AG09309 (cell line): Measurements from ENCODE around the gene YY1.
"Not testable (repeated sequence)": the region's sequence is repeated elsewhere in the genome, so short reads cannot be mapped to it uniquely, and the experiment has no call there.

ENCODE experiments used
- DNase-seq: peaks from one replicate; pipeline ENCODE4 v3.0.0-alpha.2; 2010; ENCODE audit warnings: low read depth
- H3K4me3 ChIP-seq: 2 replicates; pipeline ENCODE4 v1.5.1; 2011; ENCODE audit warnings: mild to moderate bottlenecking, low read depth, low read length, moderate library complexity; ENCODE audit not compliant: control insufficient read depth
- TF ChIP-seq, protein P1 (sequence below): IDR thresholded peaks from 2 replicates; pipeline ENCODE4 v1.5.1; 2011; ENCODE audit warnings: mild to moderate bottlenecking, low read depth, low read length, inconsistent platforms; ENCODE audit not compliant: insufficient read depth, control insufficient read depth; ENCODE audit errors: missing control alignments

Gene YY1

DNA sequence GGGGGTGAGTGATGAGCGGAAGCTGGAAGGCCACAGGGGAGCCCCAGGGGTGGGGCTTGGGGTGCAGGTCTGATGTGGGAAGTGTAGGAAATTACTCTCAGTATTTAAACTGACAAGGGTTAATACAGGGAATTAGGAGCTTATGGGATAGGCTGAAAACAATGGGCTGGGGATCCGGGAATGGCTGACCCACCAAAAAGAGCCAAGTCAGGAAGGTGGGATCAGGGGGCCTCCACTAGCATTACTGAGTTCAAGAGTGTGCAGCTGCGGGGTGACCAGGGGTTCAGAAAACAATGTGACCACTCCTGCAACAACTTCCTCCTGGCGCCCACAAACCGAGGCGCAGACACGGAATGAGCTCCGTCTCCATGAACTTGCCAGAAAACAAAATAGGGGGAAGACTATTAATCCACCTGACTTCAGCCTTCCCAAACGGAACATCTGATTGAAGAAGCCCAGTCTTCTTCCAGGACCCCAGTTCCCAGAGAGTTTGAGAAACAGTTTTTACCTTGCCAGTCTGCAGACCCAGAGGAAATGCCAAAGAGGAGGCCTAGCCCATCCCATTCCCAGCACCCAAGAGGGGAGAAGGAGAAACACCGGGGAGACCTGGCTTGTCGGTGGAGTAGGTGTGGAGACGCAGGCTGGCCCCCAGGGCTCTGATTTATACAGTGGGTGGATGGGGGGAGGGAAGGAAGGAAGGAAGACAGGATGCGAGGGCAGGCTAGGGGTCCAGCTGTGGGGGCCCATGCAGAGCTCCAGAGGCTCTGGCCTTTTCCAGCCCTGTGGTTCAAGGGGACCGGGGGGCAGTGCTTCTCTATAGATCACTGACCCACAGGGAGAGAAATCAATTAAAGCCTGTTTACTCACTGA lies 16.5 kb upstream of the YY1 start:
- H3K4me3 ChIP-seq: no peak overlapping the region; the same call in 1 of the 2 replicates

DNA sequence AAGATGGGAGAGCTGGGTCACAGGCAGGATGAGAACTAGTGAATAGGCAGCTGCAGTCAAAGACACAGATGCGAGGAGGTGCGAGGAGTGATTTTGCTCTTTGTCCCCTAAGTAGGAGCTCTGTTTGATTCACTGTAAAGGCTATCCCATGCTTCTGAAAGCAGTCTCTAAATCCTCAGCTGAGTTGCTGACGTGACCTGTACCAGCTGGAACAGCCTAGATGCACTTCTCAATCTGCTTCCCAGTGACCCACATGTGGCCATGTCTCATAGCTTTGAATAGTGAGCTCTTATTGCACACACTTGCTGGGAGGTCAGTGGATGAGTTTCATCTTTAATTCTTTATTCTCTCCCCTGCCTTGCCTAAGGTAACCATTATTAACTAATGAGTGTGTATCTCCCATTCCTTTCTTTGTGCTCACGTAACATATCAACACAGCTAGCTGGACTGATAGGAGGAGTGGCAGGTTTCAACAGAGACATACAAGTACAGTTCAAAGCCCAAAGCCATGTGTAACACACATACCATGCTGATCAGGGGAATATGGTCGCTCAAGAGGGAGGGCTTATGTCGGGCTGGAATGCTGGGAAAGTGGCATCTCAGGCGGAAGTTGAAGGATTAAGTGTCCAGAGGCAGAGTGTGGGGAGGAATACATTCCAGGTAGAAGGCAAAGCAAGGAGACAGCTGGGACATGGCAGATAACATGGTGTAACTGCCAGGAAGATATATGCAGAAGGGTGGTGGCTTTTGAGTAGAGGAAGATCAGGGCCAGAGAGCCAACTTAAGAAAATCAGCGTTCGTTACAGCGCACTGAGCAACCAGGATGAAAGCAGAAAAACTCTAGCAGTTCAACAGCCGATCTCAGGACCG lies 15.4 kb upstream of the YY1 start:
- DNase-seq: no peak
- TF ChIP-seq, protein P1, sequence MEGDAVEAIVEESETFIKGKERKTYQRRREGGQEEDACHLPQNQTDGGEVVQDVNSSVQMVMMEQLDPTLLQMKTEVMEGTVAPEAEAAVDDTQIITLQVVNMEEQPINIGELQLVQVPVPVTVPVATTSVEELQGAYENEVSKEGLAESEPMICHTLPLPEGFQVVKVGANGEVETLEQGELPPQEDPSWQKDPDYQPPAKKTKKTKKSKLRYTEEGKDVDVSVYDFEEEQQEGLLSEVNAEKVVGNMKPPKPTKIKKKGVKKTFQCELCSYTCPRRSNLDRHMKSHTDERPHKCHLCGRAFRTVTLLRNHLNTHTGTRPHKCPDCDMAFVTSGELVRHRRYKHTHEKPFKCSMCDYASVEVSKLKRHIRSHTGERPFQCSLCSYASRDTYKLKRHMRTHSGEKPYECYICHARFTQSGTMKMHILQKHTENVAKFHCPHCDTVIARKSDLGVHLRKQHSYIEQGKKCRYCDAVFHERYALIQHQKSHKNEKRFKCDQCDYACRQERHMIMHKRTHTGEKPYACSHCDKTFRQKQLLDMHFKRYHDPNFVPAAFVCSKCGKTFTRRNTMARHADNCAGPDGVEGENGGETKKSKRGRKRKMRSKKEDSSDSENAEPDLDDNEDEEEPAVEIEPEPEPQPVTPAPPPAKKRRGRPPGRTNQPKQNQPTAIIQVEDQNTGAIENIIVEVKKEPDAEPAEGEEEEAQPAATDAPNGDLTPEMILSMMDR: no peak
- no peak overlapping the region for H3K4me3 ChIP-seq

More for the DNA sequence above, 16.5 kb upstream of the YY1 start:
- TF ChIP-seq, protein P1: no peak
- no peak for DNase-seq

DNA sequence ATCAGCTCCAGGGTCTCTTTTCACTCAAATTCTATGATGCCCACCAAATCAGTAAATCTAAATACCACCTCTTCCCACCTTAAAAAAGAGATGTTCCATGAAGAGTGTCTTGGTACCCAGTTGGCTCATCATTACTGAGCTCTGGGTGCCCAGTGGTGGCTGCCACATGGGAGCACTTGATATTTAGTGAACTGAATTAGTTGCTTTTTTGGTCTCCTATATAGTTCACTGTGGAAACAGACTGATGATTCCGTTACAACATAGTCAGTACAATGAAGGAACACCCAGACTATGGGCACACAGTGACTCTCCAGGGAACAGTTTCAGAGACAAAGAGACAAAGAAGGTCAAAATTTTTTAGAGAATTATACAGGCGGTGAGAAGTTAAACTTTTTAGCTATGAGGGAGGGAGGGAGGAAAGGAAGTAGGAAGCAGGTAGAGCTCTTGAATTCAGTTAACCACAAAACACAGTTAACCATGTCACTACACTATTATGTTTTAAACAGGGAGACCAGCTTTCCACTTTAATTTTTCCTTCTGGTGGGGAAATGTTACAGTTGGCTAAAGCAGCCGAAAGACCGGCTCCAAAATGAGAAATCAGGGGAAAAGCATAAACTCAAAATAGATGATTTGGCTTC lies 14.6 kb upstream of the YY1 start:
- H3K4me3 ChIP-seq: no peak overlapping the region
- TF ChIP-seq, protein P1: no peak

DNA sequence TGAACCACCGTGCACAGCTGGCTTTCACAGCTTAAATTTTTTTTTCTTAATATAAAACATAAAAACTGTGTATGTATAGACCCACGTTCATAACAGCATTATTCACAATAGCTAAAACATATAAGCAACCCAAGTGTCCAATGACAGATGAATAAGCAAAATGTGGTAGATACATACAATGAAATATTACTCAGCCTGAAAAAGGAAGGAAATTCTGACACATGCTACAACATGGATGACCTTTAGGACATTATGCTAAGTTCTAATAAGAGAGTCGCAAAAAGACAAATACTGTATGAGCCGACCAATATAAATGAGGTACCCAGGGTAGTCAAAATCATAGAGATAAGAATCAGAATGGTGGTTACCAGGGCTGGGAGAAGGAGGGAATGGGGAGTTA lies 13.8 kb upstream of the YY1 start:
- H3K4me3 ChIP-seq: no peak overlapping the region
- TF ChIP-seq, protein P1: no peak
- no peak for DNase-seq

More for the DNA sequence above, 14.6 kb upstream of the YY1 start:
- no peak for DNase-seq

DNA sequence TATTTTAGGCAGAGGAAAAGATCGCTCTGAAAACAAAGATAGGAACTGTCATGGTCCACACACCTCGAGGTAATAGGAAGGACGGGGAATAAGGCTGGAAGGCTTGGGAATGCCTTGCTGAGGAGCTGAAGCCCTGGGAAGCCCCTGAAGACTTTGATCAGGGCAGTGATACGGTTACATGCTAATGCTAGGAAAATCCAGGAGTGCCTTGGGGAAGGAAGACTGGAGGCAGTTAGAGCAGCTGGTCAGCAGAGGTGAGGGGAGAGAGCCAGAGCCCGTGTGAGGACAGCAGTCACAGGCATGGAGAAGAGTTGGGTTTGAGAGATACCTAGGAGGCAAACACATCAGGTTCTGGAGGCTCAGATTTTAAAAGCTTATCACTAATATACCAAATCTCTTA lies 8.6 kb upstream of the YY1 start:
- no peak for DNase-seq
- no peak overlapping the region for H3K4me3 ChIP-seq
- TF ChIP-seq, protein P1: no peak

DNA sequence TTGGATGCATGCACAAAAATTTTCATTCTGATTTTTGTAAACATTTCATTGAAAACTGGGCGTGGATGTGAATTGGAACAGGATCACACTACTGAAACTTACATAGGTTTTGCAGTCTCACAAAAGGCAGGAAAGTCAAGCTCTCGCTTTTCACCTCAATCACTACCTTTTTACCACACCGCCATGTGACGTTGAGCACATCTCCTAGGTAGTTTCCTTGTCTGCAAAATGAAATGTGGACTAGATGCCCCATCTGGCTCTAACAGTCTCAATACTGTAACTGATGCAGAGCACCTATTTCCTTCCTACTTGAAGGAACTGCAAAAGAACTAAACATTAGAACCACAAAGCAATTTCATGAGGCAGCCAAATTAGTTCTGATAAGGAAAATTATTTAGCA lies 4.4 kb upstream of the YY1 start:
- TF ChIP-seq, protein P1: no peak
- DNase-seq: no peak
- no peak overlapping the region for H3K4me3 ChIP-seq

DNA sequence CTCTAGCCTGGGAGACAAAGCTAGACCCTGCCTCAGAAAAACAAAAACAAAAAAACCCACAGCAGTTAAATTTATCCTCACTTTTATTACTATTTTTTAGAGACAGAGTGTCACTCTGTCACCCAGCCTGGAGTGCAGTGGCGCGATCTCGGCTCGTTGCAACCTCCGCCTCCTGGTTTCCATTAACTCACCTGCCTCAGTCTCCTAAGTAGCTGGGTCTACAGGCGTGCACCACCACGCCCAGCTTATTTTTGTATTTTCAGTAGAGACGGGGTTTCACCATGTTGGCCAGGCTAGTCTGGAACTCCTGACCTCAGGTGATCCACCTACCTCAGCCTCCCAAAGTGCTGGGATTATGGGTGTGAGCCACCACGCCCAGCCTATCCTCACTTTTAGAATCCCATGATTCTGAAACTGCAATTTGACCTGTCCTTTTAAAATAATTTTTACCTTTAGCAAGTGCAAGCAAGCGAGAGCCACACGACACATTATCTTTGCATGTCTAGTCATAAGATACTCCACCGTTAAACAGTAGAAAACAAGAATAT lies 2.6 kb upstream of the YY1 start:
- DNase-seq, H3K4me3 ChIP-seq: not testable (repeated sequence)
